Pancreas (tissue), 10 donors: ENCODE data around the gene ZNF324. TPM values are rescaled to one million over a fixed set of nuclear protein-coding genes. Genes with fewer than 3 reads are reported as not detected.
A peak's percentile ranks its signal among the peaks of the same experiment; 100 is the strongest.
"Not testable (repeated sequence)": the region's sequence is repeated elsewhere in the genome, so short reads cannot be mapped to it uniquely, and the experiment has no call there.

ENCODE experiments used
- ATAC-seq, 4 donors: fragments of 200-7000 bp; cut with Tn5 transposase; one replicate each; pipeline versions ENCODE4 v1.8.0 to v1.9.1; 2020; ENCODE audit warnings: mild to moderate bottlenecking in 4 of 4, moderate library complexity in 4 of 4
- DNase-seq, 6 donors: peaks; one replicate each; pipeline ENCODE4 v3.0.0-alpha.2; 2020
- FAIRE-seq: peaks from 2 replicates; lab custom pipeline; 2012; peaks lifted over from hg19 to GRCh38; lab: Jason Lieb, UNC
- H3K27ac ChIP-seq, 4 donors: fragments of 200-600 bp; sonication (generic); 1 replicate in 3 of 4; 2 replicates in 1 of 4; pipeline versions ENCODE4 v1.5.0 to v1.8.0; 2020
- H3K27me3 ChIP-seq, 4 donors: fragments of 200-600 bp; one replicate each; pipeline ENCODE4 v1.8.0; 2021
- H3K36me3 ChIP-seq, 3 donors: fragments of 200-600 bp; sonication (generic) in 1 of 3; one replicate each; pipeline versions ENCODE4 v1.5.0 to v1.8.0; 2020 to 2021
- H3K4me1 ChIP-seq, 3 donors: fragments of 200-600 bp; one replicate each; pipeline ENCODE4 v1.8.0; 2021
- H3K4me3 ChIP-seq, 4 donors: fragments of 200-600 bp; sonication (generic) in 2 of 4; one replicate each; pipeline versions ENCODE4 v1.5.0 to v1.8.0; 2020 to 2021
- H3K9me3 ChIP-seq, 4 donors: fragments of 200-600 bp; one replicate each; pipeline ENCODE4 v1.8.0; 2021
- WGBS, 2 donors: extraction: QIAGEN DNeasy Blood & Tissue Kit; methylation state at CpG; one replicate each; pipeline ENCODE4 v1.1.7; 2013; 5-methylcytosine and 5-hydroxymethylcytosine counted together
- intact Hi-C, 3 donors: fragments of 100-400 bp; cut with DNase I; formaldehyde crosslinking; loops; one replicate each; pipeline versions ENCODE4 v1.11.1 to v1.14.2; 2022
- polyA plus RNA-seq, 2 donors: library from polyadenylated mRNA; stranded (reverse); fragments of 200-250 nt; gene quantifications; one replicate each; pipeline ENCODE4 v1.2.3, GENCODE V29; 2013
- total RNA-seq, 6 donors: library from RNA; stranded (reverse); fragmentation: NEBNext Ultra II Directional in 4 of 6; extraction: Animal tissue kit (Norgen Biotek cat#: 25700) in 4 of 6; gene quantifications; one replicate each; pipeline versions ENCODE4 v1.2.1 to v1.2.4, GENCODE V29; 2021 to 2023
- TF ChIP-seq, protein P1 (sequence below), 4 donors: fragments of 200-600 bp; sonication (generic) in 3 of 4; IDR thresholded peaks; one replicate each; pipeline versions ENCODE4 v1.5.0 to v1.8.0; 2021; ENCODE audit warnings: antibody characterized with exemption in 4 of 4
- donor health status: healthy with polysubstance abuse.
- donor health status: DM: no; HTN: no; CAD: no; lungs with moderate emphysema.
- donor health status: DM: no; HTN: no; CAD: no.
- donor health status: control.
- donor health status: control.
- donor health status: Bipolar disorder and iron deficiency.
- donor health status: DM: yes; HTN: yes; CAD: no.
- donor health status: DM: no; HTN: no; CAD: no.
- donor health status: DM: no; HTN: no; CAD: no.
- donor health status: DM: yes; HTN: yes; CAD: no.

Gene ZNF324
- total and polyA plus RNA-seq, 8 donors: 3.5 to 7.3 (median 5.8) TPM

DNA sequence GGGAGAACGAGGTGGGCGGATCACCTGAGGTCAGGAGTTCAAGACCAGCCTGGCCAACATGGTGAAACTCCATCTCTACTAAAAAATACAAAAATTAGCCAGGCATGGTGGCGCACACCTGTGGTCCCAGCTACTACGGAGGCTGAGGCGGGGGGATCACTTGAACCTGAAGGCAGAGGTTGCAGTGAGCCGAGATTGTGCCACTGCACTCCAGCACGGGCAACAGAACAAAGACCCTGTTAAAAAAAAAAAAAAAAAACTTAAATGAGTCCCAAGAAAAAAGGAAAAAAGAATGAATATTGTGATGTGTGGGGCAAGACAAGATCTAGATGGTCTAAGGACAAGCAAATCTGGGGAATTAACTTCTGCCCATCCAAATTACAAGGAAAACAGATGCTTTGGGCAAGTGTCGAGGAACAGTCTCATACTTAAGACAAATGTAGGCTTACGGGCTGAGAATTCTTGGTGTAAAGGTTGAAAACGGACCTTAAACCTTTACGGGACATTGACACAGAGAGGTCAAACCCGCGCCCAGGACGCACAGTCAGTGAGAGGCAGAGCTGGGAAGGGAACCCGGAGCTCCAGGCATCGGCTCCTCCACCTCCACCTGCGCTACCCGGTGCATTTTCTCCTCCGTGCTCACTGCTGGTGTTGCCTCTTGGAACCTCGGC lies 656 bp upstream of the ZNF324 start:
- intact Hi-C loops: no loop called here
- H3K36me3 ChIP-seq: peaks cover 0 to 3% (median 0%) of the 10 kb centered on the region in 3 donors
- peak overlapping the region in 1 of 4 donors; percentile 54 for H3K27ac ChIP-seq
- no peaks in the 10 kb centered on the region for H3K27me3 ChIP-seq
- ATAC-seq: peak; percentile 39 to 54 (median 52)
- TF ChIP-seq, protein P1, sequence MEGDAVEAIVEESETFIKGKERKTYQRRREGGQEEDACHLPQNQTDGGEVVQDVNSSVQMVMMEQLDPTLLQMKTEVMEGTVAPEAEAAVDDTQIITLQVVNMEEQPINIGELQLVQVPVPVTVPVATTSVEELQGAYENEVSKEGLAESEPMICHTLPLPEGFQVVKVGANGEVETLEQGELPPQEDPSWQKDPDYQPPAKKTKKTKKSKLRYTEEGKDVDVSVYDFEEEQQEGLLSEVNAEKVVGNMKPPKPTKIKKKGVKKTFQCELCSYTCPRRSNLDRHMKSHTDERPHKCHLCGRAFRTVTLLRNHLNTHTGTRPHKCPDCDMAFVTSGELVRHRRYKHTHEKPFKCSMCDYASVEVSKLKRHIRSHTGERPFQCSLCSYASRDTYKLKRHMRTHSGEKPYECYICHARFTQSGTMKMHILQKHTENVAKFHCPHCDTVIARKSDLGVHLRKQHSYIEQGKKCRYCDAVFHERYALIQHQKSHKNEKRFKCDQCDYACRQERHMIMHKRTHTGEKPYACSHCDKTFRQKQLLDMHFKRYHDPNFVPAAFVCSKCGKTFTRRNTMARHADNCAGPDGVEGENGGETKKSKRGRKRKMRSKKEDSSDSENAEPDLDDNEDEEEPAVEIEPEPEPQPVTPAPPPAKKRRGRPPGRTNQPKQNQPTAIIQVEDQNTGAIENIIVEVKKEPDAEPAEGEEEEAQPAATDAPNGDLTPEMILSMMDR (IDR thresholded peaks at IDR 0.05): no peak
- H3K4me1 ChIP-seq: peaks cover 0 to 5% (median 0%) of the 10 kb centered on the region in 3 donors
- peak overlapping the region; percentile 96 to 100 (median 98) for H3K4me3 ChIP-seq
- H3K9me3 ChIP-seq: no peaks in the 10 kb centered on the region
- no peak for DNase-seq
- FAIRE-seq: no peak
- 31 to 33% methylated on average over 20 of the region's 20 CpGs for WGBS, 2 donors

DNA sequence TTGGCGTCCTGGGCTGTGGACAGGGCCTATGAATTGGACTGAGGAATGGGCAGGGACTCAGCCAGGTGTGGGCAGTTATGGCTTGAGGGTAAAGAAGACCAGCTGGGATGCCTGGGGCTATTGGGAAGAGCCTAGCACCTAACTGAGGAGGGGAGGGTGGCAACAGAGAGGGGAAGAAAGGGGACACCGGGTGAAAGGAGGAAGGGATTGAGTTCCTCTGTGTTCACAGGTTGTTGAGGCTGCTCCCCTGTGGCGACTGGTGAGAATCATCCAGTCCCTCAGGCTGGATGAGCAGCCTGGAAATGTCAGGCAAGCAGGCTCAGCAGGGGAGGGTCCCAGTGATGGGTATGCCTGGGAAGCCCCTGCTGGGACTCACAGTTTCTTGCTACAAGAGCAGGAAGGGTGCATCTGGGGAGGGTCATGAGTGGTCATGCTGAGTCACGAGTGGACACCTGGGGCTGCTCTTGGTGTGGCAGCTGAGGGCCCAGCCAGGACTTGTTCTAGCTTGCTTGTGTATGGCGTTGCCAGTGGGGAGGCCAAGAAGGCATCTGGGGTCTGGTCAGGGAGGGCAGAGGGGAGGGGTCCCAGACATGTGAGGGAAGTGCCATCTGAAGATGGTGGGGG lies 1.4 kb downstream of the ZNF324 start:
- Histone ChIP-seq H3K27ac (no peak overlapping the region), H3K9me3 (no peaks in the 10 kb centered on the region), H3K4me1 (peaks cover 0 to 5% (median 0%) of the 10 kb centered on the region in 3 donors), H3K4me3 (no peak overlapping the region), H3K36me3 (peaks cover 0 to 9% (median 8%) of the 10 kb centered on the region in 3 donors), H3K27me3 (no peaks in the 10 kb centered on the region)
- FAIRE-seq: no peak
- intact Hi-C loops: no loop called here
- TF ChIP-seq, protein P1 (IDR thresholded peaks at IDR 0.05): no peak
- DNase-seq: no peak
- 47 to 51% methylated on average over 5 of the region's 5 CpGs for WGBS, 2 donors
- no peak for ATAC-seq

DNA sequence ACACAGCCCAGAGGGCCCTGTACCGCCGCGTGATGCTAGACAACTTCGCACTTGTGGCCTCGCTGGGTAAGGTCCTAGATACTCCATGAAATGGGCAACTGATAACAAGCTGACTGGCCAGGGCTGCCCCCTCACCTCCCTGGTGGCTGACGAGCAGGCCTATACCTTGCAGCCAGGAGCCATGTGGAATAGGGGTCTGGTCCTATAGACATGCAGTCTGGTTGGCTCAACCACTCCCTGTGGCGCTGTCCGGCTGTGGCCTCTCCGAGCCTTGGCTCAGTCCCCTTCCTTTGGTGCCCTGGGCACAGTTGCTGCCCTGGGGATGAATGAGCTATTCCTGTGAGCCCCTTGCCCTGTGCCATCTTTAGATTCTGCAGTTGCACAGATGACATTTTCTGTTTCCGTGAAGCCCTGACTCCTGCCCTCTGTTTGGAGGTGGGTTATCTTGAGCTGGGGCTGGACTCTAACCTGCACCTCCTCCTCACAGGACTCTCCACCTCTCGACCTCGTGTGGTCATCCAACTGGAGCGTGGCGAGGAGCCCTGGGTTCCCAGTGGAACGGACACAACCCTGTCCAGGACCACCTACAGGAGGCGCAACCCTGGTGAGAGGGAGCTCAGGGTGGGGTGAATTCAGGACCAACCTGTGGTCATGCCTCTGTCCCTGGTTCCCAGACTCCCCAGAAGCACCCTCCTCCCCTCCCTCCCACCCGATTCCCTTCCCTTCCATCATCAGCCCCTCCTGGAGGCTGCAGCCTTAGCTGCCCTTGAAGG lies 2.5 kb downstream of the ZNF324 start:
- no peak for DNase-seq
- Histone ChIP-seq H3K27ac (no peak overlapping the region), H3K4me3 (no peak overlapping the region), H3K4me1 (peaks cover 0 to 5% (median 0%) of the 10 kb centered on the region in 3 donors), H3K36me3 (peaks cover 0 to 9% (median 8%) of the 10 kb centered on the region in 3 donors), H3K9me3 (no peaks in the 10 kb centered on the region), H3K27me3 (no peaks in the 10 kb centered on the region)
- ATAC-seq: no peak
- TF ChIP-seq, protein P1 (IDR thresholded peaks at IDR 0.05): no peak
- intact Hi-C loops: no loop called here
- WGBS, 2 donors: 90 to 93% methylated on average over 17 of the region's 17 CpGs
- no peak for FAIRE-seq

DNA sequence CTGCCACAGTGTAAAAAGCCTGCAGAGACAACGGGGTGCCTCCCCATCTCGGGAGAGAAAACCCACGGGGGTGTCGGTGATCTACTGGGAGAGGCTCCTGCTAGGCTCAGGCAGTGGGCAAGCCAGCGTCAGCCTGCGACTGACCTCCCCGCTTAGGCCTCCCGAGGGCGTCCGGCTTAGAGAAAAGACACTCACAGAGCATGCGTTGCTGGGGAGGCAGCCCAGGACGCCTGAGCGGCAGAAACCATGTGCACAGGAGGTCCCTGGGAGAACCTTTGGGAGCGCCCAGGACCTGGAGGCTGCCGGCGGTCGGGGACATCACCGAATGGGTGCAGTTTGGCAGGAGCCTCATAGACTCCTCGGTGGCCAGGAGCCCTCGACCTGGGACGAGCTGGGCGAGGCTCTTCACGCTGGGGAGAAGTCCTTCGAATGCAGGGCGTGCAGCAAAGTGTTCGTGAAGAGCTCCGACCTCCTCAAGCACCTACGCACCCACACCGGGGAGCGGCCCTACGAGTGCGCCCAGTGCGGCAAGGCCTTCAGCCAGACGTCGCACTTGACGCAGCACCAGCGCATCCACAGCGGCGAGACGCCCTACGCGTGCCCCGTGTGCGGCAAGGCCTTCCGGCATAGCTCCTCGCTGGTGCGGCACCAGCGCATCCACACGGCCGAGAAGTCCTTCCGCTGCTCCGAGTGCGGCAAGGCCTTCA lies 4.1 kb downstream of the ZNF324 start:
- DNase-seq: peak in 1 of 6 donors; percentile 72
- intact Hi-C loops, H3K27me3 ChIP-seq, H3K4me3 ChIP-seq, FAIRE-seq, H3K9me3 ChIP-seq, H3K36me3 ChIP-seq, H3K27ac ChIP-seq, ATAC-seq: not testable (repeated sequence)
- WGBS, 2 donors: 94 to 95% methylated on average over 31 to 40 of the region's 53 CpGs
- peaks cover 0 to 10% (median 0%) of the 10 kb centered on the region in 3 donors for H3K4me1 ChIP-seq

DNA sequence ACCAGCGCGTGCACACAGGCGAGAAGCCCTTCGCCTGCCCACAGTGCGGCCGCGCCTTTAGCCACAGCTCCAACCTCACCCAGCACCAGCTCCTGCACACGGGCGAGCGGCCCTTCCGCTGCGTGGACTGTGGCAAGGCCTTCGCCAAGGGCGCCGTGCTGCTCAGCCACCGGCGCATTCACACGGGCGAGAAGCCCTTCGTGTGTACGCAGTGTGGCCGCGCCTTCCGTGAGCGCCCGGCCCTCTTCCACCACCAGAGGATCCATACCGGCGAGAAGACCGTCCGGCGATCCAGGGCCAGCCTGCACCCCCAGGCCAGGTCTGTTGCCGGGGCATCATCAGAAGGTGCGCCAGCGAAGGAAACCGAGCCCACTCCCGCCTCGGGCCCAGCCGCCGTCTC lies 4.9 kb downstream of the ZNF324 start:
- FAIRE-seq (no peak), DNase-seq (peak in 1 of 6 donors; percentile 41), ATAC-seq (no peak)
- TF ChIP-seq, protein P1 (IDR thresholded peaks at IDR 0.05): no peak
- intact Hi-C loops: no loop called here
- Histone ChIP-seq H3K36me3 (peaks cover 0 to 9% (median 8%) of the 10 kb centered on the region in 3 donors), H3K9me3 (no peaks in the 10 kb centered on the region), H3K27ac (no peak overlapping the region), H3K4me3 (no peak overlapping the region), H3K4me1 (peaks cover 0 to 12% (median 0%) of the 10 kb centered on the region in 3 donors), H3K27me3 (no peaks in the 10 kb centered on the region)
- WGBS, 2 donors: 96% methylated on average over 39 of the region's 39 CpGs
